IPS-18a (cell line): ENCODE results near the gene HLF.

Experiments used
- H3K27ac ChIP-seq: one replicate; pipeline ENCODE4 v1.5.1; 2013; ENCODE audit warnings: low read length
- H3K27me3 ChIP-seq: one replicate; pipeline ENCODE4 v1.6.1; 2013; ENCODE audit warnings: mild to moderate bottlenecking, low read length; ENCODE audit not compliant: control insufficient read depth, insufficient read depth
- H3K36me3 ChIP-seq: one replicate; pipeline ENCODE4 v1.6.1; 2013; ENCODE audit warnings: low read depth, low read length; ENCODE audit not compliant: control insufficient read depth
- H3K4me1 ChIP-seq: one replicate; pipeline ENCODE4 v1.6.1; 2013; ENCODE audit warnings: low read depth, low read length; ENCODE audit not compliant: control insufficient read depth
- H3K4me3 ChIP-seq: one replicate; pipeline ENCODE4 v1.5.1; 2013; ENCODE audit warnings: low read length
- H3K9ac ChIP-seq: one replicate; pipeline ENCODE4 v1.6.1; 2013; ENCODE audit warnings: mild to moderate bottlenecking, low read length, moderate library complexity
- H3K9me3 ChIP-seq: one replicate; pipeline ENCODE4 v1.6.1; 2013; ENCODE audit warnings: low read depth, low read length; ENCODE audit not compliant: control insufficient read depth

The HLF gene

DNA sequence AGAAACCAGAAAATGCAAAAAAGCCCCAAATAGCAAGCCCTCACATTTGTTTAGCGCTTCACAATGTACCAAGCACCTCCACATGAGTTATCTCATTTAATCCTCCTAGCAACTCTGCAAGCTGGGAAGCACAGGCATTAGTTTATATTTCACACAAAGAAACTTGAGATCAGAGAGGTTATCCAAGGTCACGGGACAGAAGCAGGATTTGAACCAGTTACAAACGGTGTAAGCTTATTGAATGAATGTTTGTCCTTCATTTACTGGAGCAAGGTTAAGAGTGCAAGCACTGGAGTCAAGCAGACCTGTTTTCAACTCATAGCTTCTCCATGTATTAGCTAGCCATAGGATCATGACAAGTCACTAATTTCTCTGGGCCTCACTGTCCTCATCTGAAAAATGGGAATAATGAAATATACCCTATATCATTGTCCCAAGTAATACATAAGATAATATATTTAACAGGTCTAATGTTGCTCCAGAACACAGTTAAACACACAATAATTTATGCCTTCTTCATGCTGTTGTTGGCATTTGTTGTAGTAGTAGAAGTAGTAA lies 6.1 kb upstream of the HLF start:
- H3K36me3 ChIP-seq, result no peaks in the 10 kb centered on the region
- H3K27me3 ChIP-seq, result peaks cover 28% of the 10 kb centered on the region
- H3K4me3 ChIP-seq, result no peak overlapping the region
- H3K9me3 ChIP-seq, result no peaks in the 10 kb centered on the region
- no peaks in the 10 kb centered on the region for H3K4me1 ChIP-seq
- no peak overlapping the region for H3K27ac ChIP-seq
- no peak overlapping the region for H3K9ac ChIP-seq

DNA sequence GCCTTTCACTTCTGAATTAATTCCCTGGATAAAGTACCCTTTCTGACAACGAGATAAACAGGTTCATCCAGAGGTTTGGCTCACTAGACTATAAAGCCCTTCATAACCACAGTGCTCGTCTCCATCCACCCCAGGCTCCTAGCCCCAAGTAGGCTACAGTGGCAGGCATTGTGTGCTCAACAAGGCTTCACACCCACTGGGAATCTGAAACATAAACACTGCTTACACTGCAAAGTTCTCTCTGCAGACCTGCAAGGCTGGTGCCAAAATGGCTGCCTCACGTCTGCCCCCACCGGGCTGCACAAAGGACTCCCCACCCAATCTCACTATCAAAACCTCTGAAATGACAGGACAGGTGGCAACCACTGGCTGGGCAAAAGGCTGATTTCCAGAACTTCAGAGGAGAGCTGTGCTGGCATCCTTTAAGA lies 5.1 kb upstream of the HLF start:
- Histone ChIP-seq H3K9ac (no peak overlapping the region), H3K27ac (no peak overlapping the region), H3K27me3 (peaks cover 39% of the 10 kb centered on the region), H3K36me3 (no peaks in the 10 kb centered on the region), H3K9me3 (no peaks in the 10 kb centered on the region), H3K4me3 (no peak overlapping the region), H3K4me1 (peaks cover 4% of the 10 kb centered on the region)

DNA sequence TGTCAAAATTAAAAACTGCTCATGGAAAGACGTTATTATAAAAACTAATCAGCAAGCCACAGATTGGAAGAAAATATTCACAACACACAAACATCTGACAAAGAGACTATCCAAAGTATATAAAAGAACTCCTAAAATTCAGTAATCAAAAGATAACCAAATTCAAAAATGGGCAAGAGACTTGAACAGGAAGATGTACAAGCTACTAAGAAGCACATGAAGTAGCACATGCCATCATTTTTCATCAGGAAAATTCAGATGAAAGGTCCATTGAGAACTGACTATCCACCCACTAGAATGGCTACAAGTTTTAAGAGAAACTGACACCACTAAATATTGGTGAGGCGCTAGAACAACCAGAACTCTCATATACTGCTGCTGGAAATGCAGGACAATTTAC lies 3.4 kb upstream of the HLF start:
- H3K9me3 ChIP-seq, result no peaks in the 10 kb centered on the region
- H3K4me1 ChIP-seq, result peaks cover 7% of the 10 kb centered on the region
- H3K4me3 ChIP-seq, result no peak overlapping the region
- no peak overlapping the region for H3K9ac ChIP-seq
- H3K27ac ChIP-seq, result no peak overlapping the region
- no peaks in the 10 kb centered on the region for H3K36me3 ChIP-seq
- H3K27me3 ChIP-seq, result peaks cover 55% of the 10 kb centered on the region

- peak overlapping the region; percentile 20 for H3K4me3 ChIP-seq
- H3K36me3 ChIP-seq, result no peaks in the 10 kb centered on the region
- H3K9me3 ChIP-seq, result no peaks in the 10 kb centered on the region
- peaks cover 73% of the 10 kb centered on the region for H3K27me3 ChIP-seq
- H3K27ac ChIP-seq, result no peak overlapping the region
- H3K4me1 ChIP-seq, result peaks cover 9% of the 10 kb centered on the region
- no peak overlapping the region for H3K9ac ChIP-seq
Measured at GRCh38 chr17:55263569-55264277, 1.0 kb upstream of the HLF start.

DNA sequence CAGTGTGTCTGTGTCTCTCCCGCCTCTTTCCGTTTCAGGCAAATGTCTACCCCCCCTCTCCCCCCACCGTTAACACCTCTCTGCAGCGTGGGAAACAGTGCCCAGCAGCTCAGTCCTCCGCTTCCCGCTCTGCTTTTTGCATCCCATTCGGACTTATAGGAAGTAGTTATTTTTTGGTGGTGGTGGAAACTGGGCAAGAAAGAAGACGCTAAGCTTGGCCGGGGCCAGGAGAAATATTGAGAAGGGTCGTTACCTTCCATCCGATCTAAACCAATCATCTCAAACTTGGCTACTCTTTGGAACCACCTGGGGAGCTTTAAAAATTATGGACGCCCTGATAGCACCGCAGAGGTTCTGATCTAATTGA lies 499 bp upstream of the HLF start:
- Histone ChIP-seq H3K27me3 (peaks cover 73% of the 10 kb centered on the region), H3K9ac (no peak overlapping the region), H3K4me1 (peaks cover 9% of the 10 kb centered on the region), H3K4me3 (peak overlapping the region; percentile 20), H3K9me3 (no peaks in the 10 kb centered on the region), H3K27ac (no peak overlapping the region), H3K36me3 (no peaks in the 10 kb centered on the region)

GRCh38 chr17:55265311-55266021 lies 706 bp downstream of the HLF start:
- Histone ChIP-seq H3K9ac (no peak overlapping the region), H3K27ac (no peak overlapping the region), H3K4me3 (peak overlapping the region; percentile 37), H3K9me3 (no peaks in the 10 kb centered on the region), H3K36me3 (no peaks in the 10 kb centered on the region), H3K4me1 (peaks cover 9% of the 10 kb centered on the region), H3K27me3 (peaks cover 73% of the 10 kb centered on the region)

GRCh38 chr17:55266051-55266957 lies 1.5 kb downstream of the HLF start:
- H3K4me1 ChIP-seq, result peaks cover 9% of the 10 kb centered on the region
- H3K4me3 ChIP-seq, result peak overlapping the region; percentile 37
- no peaks in the 10 kb centered on the region for H3K36me3 ChIP-seq
- peaks cover 68% of the 10 kb centered on the region for H3K27me3 ChIP-seq
- H3K9me3 ChIP-seq, result no peaks in the 10 kb centered on the region
- no peak overlapping the region for H3K9ac ChIP-seq
- no peak overlapping the region for H3K27ac ChIP-seq

DNA sequence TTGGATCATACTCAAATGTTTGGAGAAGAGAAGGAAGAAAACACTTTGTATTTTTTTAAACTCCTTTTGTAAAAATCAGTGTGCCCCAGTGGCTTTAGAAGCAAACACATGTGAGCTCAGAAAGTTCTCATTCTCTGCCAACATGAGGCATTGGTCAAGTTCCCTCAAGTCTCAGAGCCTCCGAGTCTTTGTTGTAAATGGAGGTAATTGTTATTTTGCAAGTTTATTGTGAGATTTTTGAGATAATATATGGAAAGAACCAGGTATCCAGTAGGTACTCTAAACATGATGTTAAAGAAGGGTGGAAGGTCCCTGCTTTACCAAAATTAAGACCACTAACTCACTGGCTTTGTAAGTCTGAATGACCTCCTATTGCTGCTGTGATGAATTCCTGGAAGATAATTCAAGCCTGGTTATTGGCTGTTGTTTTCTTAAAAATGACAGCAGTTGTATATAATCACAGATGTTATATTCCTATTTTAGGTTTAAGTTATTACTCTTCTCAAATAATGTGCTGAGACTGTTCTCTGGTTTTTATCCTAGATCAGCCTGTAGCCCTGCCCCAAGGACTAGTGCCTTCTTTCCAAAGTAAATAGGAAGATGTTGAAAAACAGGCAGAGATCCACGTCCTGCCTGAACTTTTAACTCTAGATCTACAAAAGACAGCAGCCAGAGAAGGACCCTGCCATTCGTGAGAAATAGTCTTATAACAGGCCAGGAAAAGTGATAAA lies 2.4 kb downstream of the HLF start:
- Histone ChIP-seq H3K36me3 (no peaks in the 10 kb centered on the region), H3K27ac (no peak overlapping the region), H3K27me3 (peaks cover 60% of the 10 kb centered on the region), H3K4me1 (peaks cover 9% of the 10 kb centered on the region), H3K9ac (no peak overlapping the region), H3K9me3 (no peaks in the 10 kb centered on the region), H3K4me3 (no peak overlapping the region)

DNA sequence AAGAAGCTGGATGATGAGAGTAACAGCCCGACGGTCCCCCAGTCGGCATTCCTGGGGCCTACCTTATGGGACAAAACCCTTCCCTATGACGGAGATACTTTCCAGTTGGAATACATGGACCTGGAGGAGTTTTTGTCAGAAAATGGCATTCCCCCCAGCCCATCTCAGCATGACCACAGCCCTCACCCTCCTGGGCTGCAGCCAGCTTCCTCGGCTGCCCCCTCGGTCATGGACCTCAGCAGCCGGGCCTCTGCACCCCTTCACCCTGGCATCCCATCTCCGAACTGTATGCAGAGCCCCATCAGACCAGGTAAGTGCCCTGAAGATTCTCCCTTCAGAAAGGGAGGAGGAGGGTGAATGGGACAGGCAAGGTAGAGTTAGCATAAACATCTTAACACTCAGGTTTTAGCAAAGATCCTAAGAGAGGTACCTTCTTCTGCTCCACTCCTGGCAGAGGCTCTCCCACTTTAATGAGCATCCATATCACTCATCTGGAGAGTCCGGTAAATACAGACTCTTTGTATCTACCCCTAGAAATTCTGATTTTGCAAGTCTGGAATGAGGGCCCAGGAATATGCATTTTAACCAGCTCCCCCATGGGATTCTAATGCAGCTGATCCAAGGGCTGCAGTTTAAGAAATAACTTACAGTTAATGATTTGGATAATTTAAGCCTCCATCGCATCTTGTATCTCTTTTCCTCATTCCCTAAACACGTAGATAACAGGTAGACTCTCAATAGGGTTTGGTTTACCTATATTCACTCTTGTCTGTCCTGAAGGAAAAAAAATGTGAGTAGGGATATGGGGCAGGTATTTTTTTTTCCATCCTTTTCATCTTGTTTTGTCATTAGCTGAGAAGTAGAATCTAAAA lies 3.3 kb downstream of the HLF start:
- H3K9me3 ChIP-seq, result no peaks in the 10 kb centered on the region
- H3K36me3 ChIP-seq, result no peaks in the 10 kb centered on the region
- peaks cover 51% of the 10 kb centered on the region for H3K27me3 ChIP-seq
- H3K4me1 ChIP-seq, result peaks cover 9% of the 10 kb centered on the region
- H3K27ac ChIP-seq, result no peak overlapping the region
- no peak overlapping the region for H3K9ac ChIP-seq
- no peak overlapping the region for H3K4me3 ChIP-seq

- Histone ChIP-seq H3K36me3 (no peaks in the 10 kb centered on the region), H3K27me3 (peaks cover 43% of the 10 kb centered on the region), H3K27ac (no peak overlapping the region), H3K4me1 (peaks cover 9% of the 10 kb centered on the region), H3K4me3 (no peak overlapping the region), H3K9me3 (no peaks in the 10 kb centered on the region), H3K9ac (no peak overlapping the region)
Measured at GRCh38 chr17:55268649-55269480, 4.1 kb downstream of the HLF start.
